ENCODE results near the gene CCDC88A.
"Not testable (repeated sequence)": the region's sequence is repeated elsewhere in the genome, so short reads cannot be mapped to it uniquely, and the experiment has no call there.

Gene CCDC88A

DNA sequence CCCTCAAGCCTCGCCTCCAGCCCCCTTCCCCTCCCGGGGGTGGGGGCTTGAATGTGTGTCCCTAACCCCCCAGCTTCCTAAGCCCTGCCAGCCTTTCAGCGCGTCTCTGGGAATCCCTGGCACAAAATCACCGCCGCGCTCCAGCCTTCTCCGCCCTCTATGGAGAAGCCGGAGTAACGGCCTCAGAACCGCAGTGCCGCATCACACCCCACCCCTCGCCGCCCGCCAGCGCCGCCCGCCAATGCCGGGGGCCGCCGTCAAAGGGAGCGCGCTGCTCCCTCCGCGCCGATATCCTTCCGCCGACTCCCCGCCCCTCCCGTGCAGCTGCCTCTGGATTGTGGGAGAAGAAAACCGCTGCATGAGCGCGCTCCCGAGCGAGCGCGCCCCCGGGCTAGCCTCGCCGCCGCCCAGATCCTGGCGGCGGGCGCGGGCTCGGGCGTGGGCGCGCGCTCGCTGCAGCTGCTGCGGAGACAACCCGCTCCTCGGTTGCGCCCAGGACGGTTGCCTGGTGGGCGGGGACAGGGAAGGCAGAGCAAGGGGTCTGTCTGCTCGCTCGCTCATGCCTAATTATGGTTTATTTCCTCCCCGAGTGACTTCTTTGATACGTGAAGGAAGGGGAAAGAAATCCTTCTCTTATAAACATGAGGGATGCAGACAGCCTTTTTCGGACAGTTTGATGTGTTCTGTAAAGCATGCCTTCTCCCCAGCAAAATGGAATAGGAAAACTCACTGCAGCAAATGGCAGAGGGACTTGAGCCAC, at the start of gene CCDC88A:
Gene CCDC88A (minus strand): TSS at position 178 of the 760 bp plus-strand sequence. CDS start 777 bp downstream, outside the sequence.
- DNase-seq = peak; percentile 90

DNA sequence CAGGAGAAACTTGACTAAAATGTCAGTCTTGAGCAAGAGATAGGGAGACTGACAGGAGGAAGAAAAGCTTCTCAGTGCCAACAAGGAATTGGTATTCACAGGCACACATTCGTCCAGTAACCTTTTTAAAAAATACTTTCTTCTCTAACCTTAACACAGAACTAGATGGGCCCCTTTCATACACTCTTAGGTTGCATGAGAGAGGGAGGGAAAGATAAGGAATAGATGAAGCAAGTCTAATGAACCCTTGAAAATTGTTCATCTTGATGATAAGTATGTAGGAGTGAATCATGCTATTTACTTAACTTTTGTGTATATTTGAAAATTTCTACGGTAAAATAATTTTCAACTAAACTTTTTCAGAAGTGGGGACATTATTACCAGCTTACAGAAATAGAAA, 42.0 kb upstream of the CCDC88A start:
- DNase-seq = no peak

GRCh38 chr2:55460562-55460961, 40.9 kb upstream of the CCDC88A start:
- no peak for DNase-seq

- DNase-seq = no peak
These were observed 40.1 kb upstream of the CCDC88A start for GRCh38 chr2:55459714-55460274.

DNA sequence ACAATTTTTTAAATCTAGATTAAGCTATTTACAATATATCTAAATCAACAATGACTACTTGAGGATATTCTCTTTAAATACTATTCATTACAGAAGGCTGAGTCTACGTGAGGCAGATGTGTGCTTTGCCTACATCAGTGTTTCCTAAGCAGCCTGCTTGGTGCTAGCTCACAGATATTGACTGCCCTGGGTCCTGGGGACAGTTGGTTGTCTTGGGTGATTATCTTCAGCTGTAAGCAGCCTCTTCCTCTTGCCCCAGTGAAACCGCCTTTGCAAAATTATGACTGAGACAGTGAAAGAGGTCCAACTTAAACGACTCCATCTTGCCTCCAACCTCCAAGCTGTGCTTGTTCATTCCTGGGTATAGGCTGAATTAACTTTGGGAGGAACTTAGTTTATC, 39.6 kb upstream of the CCDC88A start:
- no peak for DNase-seq

GRCh38 chr2:55454121-55454520, 34.5 kb upstream of the CCDC88A start:
- no peak for DNase-seq

- DNase-seq = no peak
These were observed 33.2 kb upstream of the CCDC88A start for GRCh38 chr2:55452879-55453278.

DNA sequence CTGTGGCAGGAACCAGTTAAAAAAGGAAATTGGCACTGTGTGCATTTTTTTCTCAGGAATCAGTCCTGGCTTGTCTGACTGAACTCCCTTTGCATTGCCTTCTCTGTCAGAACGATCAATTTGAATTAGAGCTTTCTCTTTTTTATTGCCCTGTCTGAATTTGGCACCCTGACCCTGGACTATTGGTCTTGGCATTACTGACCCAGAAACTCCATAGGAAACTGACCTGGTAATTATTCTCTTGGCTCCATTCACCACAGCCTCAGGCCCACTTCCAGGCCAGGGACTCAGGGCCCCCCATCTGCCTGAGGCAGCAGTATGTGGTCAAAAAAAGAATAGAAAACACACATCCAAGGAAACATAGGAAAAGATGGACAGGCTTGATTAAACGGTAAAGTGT, 32.0 kb upstream of the CCDC88A start:
- DNase-seq = no peak

DNA sequence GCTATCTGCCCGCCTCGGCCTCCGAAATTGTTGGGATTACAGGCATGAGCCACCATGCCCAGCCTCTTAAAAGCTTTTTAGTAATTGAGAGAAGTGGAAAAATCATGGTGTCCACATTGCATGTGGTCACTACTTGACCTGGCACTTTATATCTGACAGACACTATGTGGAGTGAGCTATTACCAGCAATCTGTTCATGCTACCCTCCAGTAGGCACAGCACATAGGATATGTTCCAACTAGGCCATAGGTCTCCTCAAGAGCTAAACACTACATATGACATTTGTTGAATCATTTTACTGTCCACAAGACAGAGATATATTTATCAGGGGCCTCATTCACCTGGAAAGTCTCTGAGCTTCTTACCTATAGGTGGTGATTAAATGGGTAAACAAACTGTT, 30.4 kb upstream of the CCDC88A start:
- not testable (repeated sequence) for DNase-seq

GRCh38 chr2:55442045-55442760, 22.5 kb upstream of the CCDC88A start:
- not testable (repeated sequence) for DNase-seq

GRCh38 chr2:55441280-55441892, 21.7 kb upstream of the CCDC88A start:
- no peak for DNase-seq

- no peak for DNase-seq
These were observed 19.4 kb upstream of the CCDC88A start for GRCh38 chr2:55439101-55439397.

DNA sequence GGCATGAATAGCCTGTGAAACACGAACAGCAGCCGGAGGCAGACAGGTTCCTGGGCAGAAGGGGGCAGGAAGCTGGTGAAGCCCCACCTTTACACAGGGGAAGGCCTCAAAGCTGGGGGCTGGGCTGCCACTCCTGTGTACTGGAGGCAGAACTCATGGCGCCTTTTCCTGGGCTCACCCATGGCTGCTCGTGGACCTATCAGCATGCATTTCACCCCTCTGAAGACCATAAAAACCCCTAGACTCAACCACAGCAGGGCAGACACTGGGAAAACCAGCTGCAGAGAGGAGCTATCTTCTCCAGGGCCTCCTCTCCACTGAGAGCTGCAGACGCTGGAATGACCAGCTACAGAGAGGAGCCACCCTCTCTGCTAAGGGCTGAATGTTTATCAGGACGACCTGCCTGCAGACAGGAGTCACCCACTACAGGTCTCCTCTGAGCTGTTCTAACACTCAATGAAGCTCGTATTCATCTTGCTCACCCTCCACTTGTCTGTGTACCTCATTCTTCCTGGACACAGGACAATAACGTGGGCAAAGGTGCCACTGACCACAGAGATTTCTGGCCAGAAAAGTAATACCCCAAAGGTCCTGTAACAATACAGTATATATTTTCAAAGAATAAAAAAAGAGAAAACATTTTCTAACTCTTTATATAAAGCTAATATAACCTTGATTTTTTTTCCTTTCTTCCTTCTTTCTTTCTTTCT, 18.9 kb upstream of the CCDC88A start:
- DNase-seq = no peak

GRCh38 chr2:55437515-55438390, 18.1 kb upstream of the CCDC88A start:
- no peak for DNase-seq

DNA sequence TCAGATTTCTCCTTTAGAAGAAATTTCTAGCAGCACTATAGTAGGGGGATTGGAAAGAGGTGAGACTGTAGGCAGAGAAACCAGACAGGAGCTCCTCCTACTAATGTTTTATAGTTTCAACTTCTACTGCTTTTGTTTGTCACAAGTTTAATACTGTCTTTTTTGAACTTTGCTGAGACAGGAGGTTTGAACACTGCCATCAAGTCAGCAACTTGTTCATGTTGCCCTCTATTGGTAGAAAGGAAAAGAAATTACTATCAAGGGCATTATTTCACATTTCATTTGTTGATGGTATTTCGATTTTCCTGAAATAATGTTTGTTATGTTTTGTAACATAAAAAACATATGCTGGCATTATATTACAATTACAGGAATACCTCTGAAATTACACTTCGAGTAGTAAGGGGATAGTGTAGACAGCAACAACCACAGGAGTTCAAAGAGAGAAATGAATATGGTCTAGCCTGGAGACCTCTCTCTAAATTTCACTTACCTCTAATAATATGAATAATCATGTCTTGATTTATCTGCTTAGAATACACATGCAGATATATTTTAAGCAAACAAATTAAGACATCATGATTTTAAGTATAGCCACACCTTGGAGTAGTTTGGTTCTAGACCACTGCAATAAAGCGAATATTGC, 12.4 kb upstream of the CCDC88A start:
- DNase-seq = peak; percentile 32

GRCh38 chr2:55430211-55430975, 10.7 kb upstream of the CCDC88A start:
- no peak for DNase-seq

DNA sequence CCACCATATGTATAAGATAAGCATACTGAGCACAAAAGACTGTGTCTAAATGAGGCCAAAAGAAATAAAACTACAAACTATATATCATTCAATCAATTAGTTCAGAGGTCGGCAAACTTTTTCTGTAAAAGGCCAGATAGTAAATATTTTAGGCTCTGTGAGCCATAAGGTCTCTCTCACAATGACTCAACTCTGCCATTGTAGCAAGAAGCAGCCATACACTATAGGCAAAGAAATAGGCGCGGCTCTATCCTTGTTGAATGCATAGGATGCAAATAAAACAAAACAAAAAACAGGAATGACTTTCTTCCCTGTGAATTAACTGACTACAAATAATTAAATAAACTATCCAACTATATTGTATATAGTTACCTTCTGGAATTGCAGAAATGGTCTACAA, 8.6 kb upstream of the CCDC88A start:
- no peak for DNase-seq

- DNase-seq = no peak
These were observed 5.8 kb upstream of the CCDC88A start for GRCh38 chr2:55425431-55425831.

- DNase-seq = no peak
These were observed 3.4 kb upstream of the CCDC88A start for GRCh38 chr2:55422876-55423665.

DNA sequence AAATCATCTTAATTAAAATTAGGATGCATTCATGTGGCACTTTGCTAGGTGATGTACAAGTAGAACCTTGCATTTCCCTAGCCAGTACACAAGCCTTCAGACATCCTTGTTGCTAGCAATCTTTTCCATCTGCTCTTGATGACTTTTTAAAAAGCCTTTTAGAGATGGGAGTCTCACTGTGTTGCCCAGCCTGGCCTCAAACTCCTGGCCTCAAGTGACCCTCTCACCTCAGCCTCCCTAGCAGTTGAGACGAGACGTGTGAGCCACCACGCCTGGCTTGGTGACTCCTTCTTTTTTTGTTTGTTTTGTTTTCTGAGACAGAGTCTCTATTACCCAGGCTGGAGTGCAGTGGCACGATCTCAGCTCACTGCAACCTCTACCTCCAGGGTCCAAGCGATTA, 1.7 kb upstream of the CCDC88A start:
- no peak for DNase-seq
